HCT116 (cell line): Measurements from ENCODE around the gene C10orf105. TPM values are rescaled to one million over a fixed set of nuclear protein-coding genes. Genes with fewer than 3 reads are reported as not detected.

Experiments used
- ATAC-seq: fragments of 200-7000 bp; cut with Tn5 transposase; 2 replicates; pipeline ENCODE4 v1.9.1; 2020; ENCODE audit warnings: mild to moderate bottlenecking, moderate library complexity
- BruUV-seq: library from RNA; stranded (reverse); fragments of 400-500 nt; replicated peaks from 2 replicates; lab custom pipeline; 2021; lab: Mats Ljungman, UMichigan
- CTCF ChIA-PET: fragments of 300-600 bp; sonication (Branson Sonifier 250); formaldehyde crosslinking; loops from one replicate; lab custom pipeline; 2021; ENCODE audit warnings: antibody characterized with exemption; lab: Charles Lee
- POLR2A ChIA-PET: fragments of 300-600, 350-600 bp; sonication (Branson Sonifier 250); formaldehyde crosslinking; loops from one replicate; lab custom pipeline; 2021; ENCODE audit warnings: antibody characterized with exemption; lab: Charles Lee
- RAD21 ChIA-PET, 2 experiments: fragments of 300-600 bp; sonication (Branson Sonifier 250); formaldehyde crosslinking; loops; one replicate each; lab custom pipeline; 2023; ENCODE audit warnings: low total read pairs in 2 of 2; ENCODE audit not compliant: uncharacterized antibody in 2 of 2, unreplicated experiment in 2 of 2, low non-redundant PET in 1 of 2; lab: Charles Lee
- DNase-seq: peaks from one replicate; pipeline ENCODE4 v3.0.0-alpha.2; 2010; ENCODE audit warnings: low read depth, low spot score
- H2AFZ ChIP-seq: fragments of 200-600 bp; shearing (Covaris generic), sonication (generic); 2 replicates; pipeline ENCODE4 v1.6.1; 2017; ENCODE audit warnings: low read depth, mixed run types, mixed read lengths, antibody characterized with exemption, low read length; ENCODE audit not compliant: poor library complexity, severe bottlenecking
- H3K27ac ChIP-seq: 2 replicates; pipeline ENCODE4 v1.5.1; 2012; ENCODE audit warnings: low read depth, low read length
- H3K27me3 ChIP-seq: fragments of 200-600 bp; sonication (generic); 2 replicates; pipeline ENCODE4 v1.6.1; 2016; ENCODE audit warnings: mixed run types, low read length, mixed read lengths; ENCODE audit not compliant: insufficient read depth
- H3K36me3 ChIP-seq, 2 experiments: fragments of 200-500 bp in 1 of 2; fragments of 200-600 bp in 1 of 2; sonication (Bioruptor generic) in 1 of 2; sonication (generic) in 1 of 2; 2 replicates each; pipeline versions ENCODE4 v1.5.1 to v1.6.1; 2014 to 2016; ENCODE audit warnings: low read length in 2 of 2, inconsistent platforms in 1 of 2, mixed read lengths in 1 of 2, mixed run types in 1 of 2; ENCODE audit not compliant: insufficient read depth in 2 of 2, control insufficient read depth in 1 of 2
- H3K4me1 ChIP-seq, 2 experiments: fragments of 200-600 bp in 1 of 2; sonication (generic) in 1 of 2; 2 replicates each; pipeline versions ENCODE4 v1.5.1 to v1.6.1; 2012 to 2017; ENCODE audit warnings: low read length in 2 of 2, inconsistent platforms in 1 of 2, mild to moderate bottlenecking in 1 of 2, mixed read lengths in 1 of 2, mixed run types in 1 of 2, moderate library complexity in 1 of 2; ENCODE audit not compliant: insufficient read depth in 2 of 2, control insufficient read depth in 1 of 2
- H3K4me2 ChIP-seq: fragments of 200-600 bp; sonication (generic); 2 replicates; pipeline ENCODE4 v1.6.1; 2017; ENCODE audit warnings: mixed run types, low read length, mixed read lengths
- H3K4me3 ChIP-seq, 2 experiments: fragments of 200-600 bp in 1 of 2; sonication (generic) in 1 of 2; replicated peaks in 1 of 2; 2 replicates each; pipeline ENCODE4 v1.5.1; 2011 to 2016; ENCODE audit warnings: low read length in 2 of 2, control low read depth in 1 of 2, low read depth in 1 of 2, mild to moderate bottlenecking in 1 of 2, mixed read lengths in 1 of 2, mixed run types in 1 of 2
- H3K79me2 ChIP-seq: fragments of 200-600 bp; sonication (generic); 2 replicates; pipeline ENCODE4 v1.6.1; 2017; ENCODE audit warnings: mild to moderate bottlenecking, mixed run types, low read length, moderate library complexity, mixed read lengths; ENCODE audit not compliant: insufficient read depth
- H3K9ac ChIP-seq: fragments of 200-600 bp; sonication (generic); 2 replicates; pipeline ENCODE4 v1.6.1; 2016; ENCODE audit warnings: low read length, mixed read lengths
- H3K9me2 ChIP-seq: fragments of 200-600 bp; sonication (generic), shearing (Covaris generic); 2 replicates; pipeline ENCODE4 v1.6.1; 2017; ENCODE audit warnings: mixed run types, mild to moderate bottlenecking, moderate library complexity; ENCODE audit not compliant: insufficient read depth
- H3K9me3 ChIP-seq, 2 experiments: fragments of 200-500 bp in 1 of 2; fragments of 200-600 bp in 1 of 2; sonication (Bioruptor generic) in 1 of 2; sonication (generic) in 1 of 2; 2 replicates each; pipeline ENCODE4 v1.6.1; 2014 to 2017; ENCODE audit warnings: low read length in 2 of 2, mixed read lengths in 2 of 2, inconsistent platforms in 1 of 2, low read depth in 1 of 2, mild to moderate bottlenecking in 1 of 2, mixed run types in 1 of 2, moderate library complexity in 1 of 2; ENCODE audit not compliant: control insufficient read depth in 1 of 2, insufficient read depth in 1 of 2
- H4K20me1 ChIP-seq: fragments of 200-600 bp; sonication (generic), shearing (Covaris generic); 2 replicates; pipeline ENCODE4 v1.6.1; 2017; ENCODE audit warnings: mixed run types, mild to moderate bottlenecking, moderate library complexity; ENCODE audit not compliant: insufficient read depth
- ATF3 ChIP-seq: IDR thresholded peaks from 2 replicates; pipeline ENCODE4 v1.6.1; 2012
- CBX3 ChIP-seq: IDR thresholded peaks from 2 replicates; pipeline ENCODE4 v1.6.1; 2012; ENCODE audit warnings: low read depth
- EZH2phosphoT487 ChIP-seq: fragments of 200-600 bp; IDR thresholded peaks from 2 replicates; pipeline ENCODE4 v1.6.1; 2018; ENCODE audit warnings: antibody characterized with exemption, borderline replicate concordance
- FOSL1 ChIP-seq: IDR thresholded peaks from 2 replicates; pipeline ENCODE4 v1.6.1; 2012; ENCODE audit warnings: low read depth
- POLR2AphosphoS5 ChIP-seq: IDR thresholded peaks from 2 replicates; pipeline ENCODE4 v1.6.1; 2011; ENCODE audit warnings: mild to moderate bottlenecking, low read depth, low read length, moderate library complexity
- RAD21 ChIP-seq: IDR thresholded peaks from 2 replicates; pipeline ENCODE4 v1.6.1; 2012; ENCODE audit warnings: low read depth, mild to moderate bottlenecking
- SIN3A ChIP-seq: IDR thresholded peaks from 2 replicates; pipeline ENCODE4 v1.6.1; 2012; ENCODE audit warnings: low read depth
- SP1 ChIP-seq: IDR thresholded peaks from 2 replicates; pipeline ENCODE4 v1.6.1; 2012; ENCODE audit warnings: low read depth
- TCF7L2 ChIP-seq: IDR thresholded peaks from 2 replicates; pipeline ENCODE4 v1.7.0; 2011; ENCODE audit warnings: borderline replicate concordance, inconsistent platforms; ENCODE audit not compliant: insufficient read depth, insufficient read length; ENCODE audit errors: extremely low read depth
- ZFX ChIP-seq: fragments of 450-650 bp; IDR thresholded peaks from 2 replicates; pipeline ENCODE4 v1.6.1; 2017
- intact Hi-C: fragments of 100-400 bp; cut with micrococcal nuclease; formaldehyde crosslinking; loops from 2 replicates; pipeline ENCODE4 v1.10.0; 2022
- total RNA-seq: library from RNA; stranded (reverse); gene quantifications from one replicate; pipeline ENCODE4 v1.2.1, GENCODE V29; 2021; ENCODE audit not compliant: unreplicated experiment
- TF ChIP-seq, protein P1 (sequence below): IDR thresholded peaks from 2 replicates; pipeline ENCODE4 v1.6.1; 2012
- TF ChIP-seq, protein P2 (sequence below): IDR thresholded peaks from 2 replicates; pipeline ENCODE4 v1.6.1; 2012; ENCODE audit warnings: low read depth

C10orf105 gene
- total RNA-seq, 1 experiment from 2014 or later, result not detected

- ChIA-PET POLR2A (no interaction called here), CTCF (no interaction called here), RAD21 (no interaction called here)
- Histone ChIP-seq H3K4me3 (no peak overlapping the region), H2AFZ (no peak overlapping the region), H3K27ac (no peak overlapping the region), H4K20me1 (no peaks in the 10 kb centered on the region), H3K9me2 (no peaks in the 10 kb centered on the region), H3K4me2 (no peak overlapping the region), H3K27me3 (no peaks in the 10 kb centered on the region), H3K4me1 (peaks cover 12 to 33% of the 10 kb centered on the region in 2 experiments; a peak in 3 of 4 replicates), H3K36me3 (no peaks in the 10 kb centered on the region), H3K9me3 (no peaks in the 10 kb centered on the region), H3K79me2 (no peaks in the 10 kb centered on the region), H3K9ac (no peak overlapping the region)
- ATAC-seq (peak; percentile 26; the same call in 1 of the 2 replicates), DNase-seq (no peak)
- TF ChIP-seq CBX3 (no peak), SP1 (no peak), POLR2AphosphoS5 (no peak), ZFX (no peak), RAD21 (no peak), FOSL1 (no peak), ATF3 (no peak), SIN3A (no peak), EZH2phosphoT487 (no peak), TCF7L2 (no peak)
- TF ChIP-seq, protein P1, sequence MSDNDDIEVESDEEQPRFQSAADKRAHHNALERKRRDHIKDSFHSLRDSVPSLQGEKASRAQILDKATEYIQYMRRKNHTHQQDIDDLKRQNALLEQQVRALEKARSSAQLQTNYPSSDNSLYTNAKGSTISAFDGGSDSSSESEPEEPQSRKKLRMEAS, result no peak
- TF ChIP-seq, protein P2, sequence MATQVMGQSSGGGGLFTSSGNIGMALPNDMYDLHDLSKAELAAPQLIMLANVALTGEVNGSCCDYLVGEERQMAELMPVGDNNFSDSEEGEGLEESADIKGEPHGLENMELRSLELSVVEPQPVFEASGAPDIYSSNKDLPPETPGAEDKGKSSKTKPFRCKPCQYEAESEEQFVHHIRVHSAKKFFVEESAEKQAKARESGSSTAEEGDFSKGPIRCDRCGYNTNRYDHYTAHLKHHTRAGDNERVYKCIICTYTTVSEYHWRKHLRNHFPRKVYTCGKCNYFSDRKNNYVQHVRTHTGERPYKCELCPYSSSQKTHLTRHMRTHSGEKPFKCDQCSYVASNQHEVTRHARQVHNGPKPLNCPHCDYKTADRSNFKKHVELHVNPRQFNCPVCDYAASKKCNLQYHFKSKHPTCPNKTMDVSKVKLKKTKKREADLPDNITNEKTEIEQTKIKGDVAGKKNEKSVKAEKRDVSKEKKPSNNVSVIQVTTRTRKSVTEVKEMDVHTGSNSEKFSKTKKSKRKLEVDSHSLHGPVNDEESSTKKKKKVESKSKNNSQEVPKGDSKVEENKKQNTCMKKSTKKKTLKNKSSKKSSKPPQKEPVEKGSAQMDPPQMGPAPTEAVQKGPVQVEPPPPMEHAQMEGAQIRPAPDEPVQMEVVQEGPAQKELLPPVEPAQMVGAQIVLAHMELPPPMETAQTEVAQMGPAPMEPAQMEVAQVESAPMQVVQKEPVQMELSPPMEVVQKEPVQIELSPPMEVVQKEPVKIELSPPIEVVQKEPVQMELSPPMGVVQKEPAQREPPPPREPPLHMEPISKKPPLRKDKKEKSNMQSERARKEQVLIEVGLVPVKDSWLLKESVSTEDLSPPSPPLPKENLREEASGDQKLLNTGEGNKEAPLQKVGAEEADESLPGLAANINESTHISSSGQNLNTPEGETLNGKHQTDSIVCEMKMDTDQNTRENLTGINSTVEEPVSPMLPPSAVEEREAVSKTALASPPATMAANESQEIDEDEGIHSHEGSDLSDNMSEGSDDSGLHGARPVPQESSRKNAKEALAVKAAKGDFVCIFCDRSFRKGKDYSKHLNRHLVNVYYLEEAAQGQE, result no peak
- no TSS peak for BruUV-seq
- intact Hi-C loops, result no loop called here
Observed at GRCh38 chr10:71740069-71740653, 20.6 kb upstream of the C10orf105 start.
